Lung (tissue), 12 donors: Measurements from ENCODE around the gene RHOT1. TPM values are rescaled to one million over a fixed set of nuclear protein-coding genes. Genes with fewer than 3 reads are reported as not detected.
A peak's percentile ranks its signal among the peaks of the same experiment; 100 is the strongest.

Experiments
- ATAC-seq: fragments of 200-7000 bp; cut with Tn5 transposase; one replicate; pipeline ENCODE4 v1.9.1; 2020; ENCODE audit warnings: moderate number of reproducible peaks; ENCODE audit not compliant: insufficient read depth, low FRiP score
- DNase-seq, 3 donors: peaks; one replicate each; pipeline ENCODE4 v3.0.0-alpha.2; 2013 to 2017
- H3K27ac ChIP-seq, 2 donors: one replicate each; pipeline ENCODE4 v1.5.1; 2013; ENCODE audit warnings: mild to moderate bottlenecking in 2 of 2, moderate library complexity in 2 of 2, control low read depth in 1 of 2, inconsistent platforms in 1 of 2, low read depth in 1 of 2, low read length in 1 of 2
- H3K27me3 ChIP-seq, 3 donors: one replicate each; pipeline ENCODE4 v1.5.1; 2013; ENCODE audit warnings: low read length in 2 of 3; ENCODE audit not compliant: control insufficient read depth in 3 of 3, insufficient read depth in 3 of 3
- H3K36me3 ChIP-seq, 4 donors: one replicate each; pipeline ENCODE4 v1.5.1; 2013; ENCODE audit warnings: low read length in 4 of 4, mild to moderate bottlenecking in 1 of 4, moderate library complexity in 1 of 4; ENCODE audit not compliant: control insufficient read depth in 4 of 4, insufficient read depth in 4 of 4
- H3K4me1 ChIP-seq, 5 donors: one replicate each; pipeline ENCODE4 v1.5.1; 2013; ENCODE audit warnings: low read length in 5 of 5, mild to moderate bottlenecking in 2 of 5, moderate library complexity in 1 of 5; ENCODE audit not compliant: control insufficient read depth in 5 of 5, insufficient read depth in 5 of 5
- H3K4me3 ChIP-seq: one replicate; pipeline ENCODE4 v1.5.1; 2013; ENCODE audit warnings: mild to moderate bottlenecking, control low read depth, moderate library complexity
- H3K9ac ChIP-seq, 2 donors: one replicate each; pipeline ENCODE4 v1.5.1; 2013; ENCODE audit warnings: low read length in 2 of 2, control low read depth in 1 of 2; ENCODE audit not compliant: insufficient read depth in 1 of 2
- H3K9me3 ChIP-seq, 4 donors: one replicate each; pipeline ENCODE4 v1.5.1; 2013; ENCODE audit warnings: low read length in 3 of 4, mild to moderate bottlenecking in 1 of 4, moderate library complexity in 1 of 4; ENCODE audit not compliant: control insufficient read depth in 4 of 4, insufficient read depth in 3 of 4
- WGBS, 2 donors: extraction: QIAGEN DNeasy Blood & Tissue Kit; methylation state at CpG; one replicate each; pipeline ENCODE4 v1.1.7; 2013; 5-methylcytosine and 5-hydroxymethylcytosine counted together
- polyA plus RNA-seq, 2 donors: library from polyadenylated mRNA; stranded (reverse); fragments of 200-250 nt; gene quantifications; one replicate each; pipeline ENCODE4 v1.2.1, GENCODE V29; 2013
- total RNA-seq, 2 donors: library from RNA; depleted of rRNA in 1 of 2; stranded (reverse); fragments of >200 nt in 1 of 2; gene quantifications; one replicate each; pipeline ENCODE4 v1.2.1, GENCODE V29; 2014 to 2021
- TF ChIP-seq, protein P1 (sequence below): IDR thresholded peaks from 2 replicates; pipeline ENCODE4 v1.5.1; 2012; ENCODE audit warnings: mild to moderate bottlenecking; ENCODE audit errors: control extremely low read depth, extremely low read depth
- donor health status: control.
- donor health status: control.
- donor health status: Bipolar disorder and iron deficiency.
- donor health status: healthy.
- donor health status: DM: yes; HTN: yes; CAD: no.

The RHOT1 gene
- total and polyA plus RNA-seq, 4 donors, result 28.5 to 90.5 (median 44.9) TPM

GRCh38 chr17:32152130-32152529 is 9.8 kb downstream of the RHOT1 start:
- TF ChIP-seq, protein P1, sequence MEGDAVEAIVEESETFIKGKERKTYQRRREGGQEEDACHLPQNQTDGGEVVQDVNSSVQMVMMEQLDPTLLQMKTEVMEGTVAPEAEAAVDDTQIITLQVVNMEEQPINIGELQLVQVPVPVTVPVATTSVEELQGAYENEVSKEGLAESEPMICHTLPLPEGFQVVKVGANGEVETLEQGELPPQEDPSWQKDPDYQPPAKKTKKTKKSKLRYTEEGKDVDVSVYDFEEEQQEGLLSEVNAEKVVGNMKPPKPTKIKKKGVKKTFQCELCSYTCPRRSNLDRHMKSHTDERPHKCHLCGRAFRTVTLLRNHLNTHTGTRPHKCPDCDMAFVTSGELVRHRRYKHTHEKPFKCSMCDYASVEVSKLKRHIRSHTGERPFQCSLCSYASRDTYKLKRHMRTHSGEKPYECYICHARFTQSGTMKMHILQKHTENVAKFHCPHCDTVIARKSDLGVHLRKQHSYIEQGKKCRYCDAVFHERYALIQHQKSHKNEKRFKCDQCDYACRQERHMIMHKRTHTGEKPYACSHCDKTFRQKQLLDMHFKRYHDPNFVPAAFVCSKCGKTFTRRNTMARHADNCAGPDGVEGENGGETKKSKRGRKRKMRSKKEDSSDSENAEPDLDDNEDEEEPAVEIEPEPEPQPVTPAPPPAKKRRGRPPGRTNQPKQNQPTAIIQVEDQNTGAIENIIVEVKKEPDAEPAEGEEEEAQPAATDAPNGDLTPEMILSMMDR, result no peak
- Histone ChIP-seq H3K9ac (no peak overlapping the region), H3K4me3 (no peak overlapping the region), H3K4me1 (peaks cover 0 to 4% (median 0%) of the 10 kb centered on the region in 5 donors), H3K9me3 (no peaks in the 10 kb centered on the region), H3K27ac (no peak overlapping the region), H3K36me3 (peaks cover 2 to 9% (median 7%) of the 10 kb centered on the region in 4 donors), H3K27me3 (no peaks in the 10 kb centered on the region)
- peak in 1 of 3 donors; percentile 3 for DNase-seq
- ATAC-seq, result no peak
- 46 to 58% methylated on average over 3 of the region's 3 CpGs for WGBS, 2 donors

DNA sequence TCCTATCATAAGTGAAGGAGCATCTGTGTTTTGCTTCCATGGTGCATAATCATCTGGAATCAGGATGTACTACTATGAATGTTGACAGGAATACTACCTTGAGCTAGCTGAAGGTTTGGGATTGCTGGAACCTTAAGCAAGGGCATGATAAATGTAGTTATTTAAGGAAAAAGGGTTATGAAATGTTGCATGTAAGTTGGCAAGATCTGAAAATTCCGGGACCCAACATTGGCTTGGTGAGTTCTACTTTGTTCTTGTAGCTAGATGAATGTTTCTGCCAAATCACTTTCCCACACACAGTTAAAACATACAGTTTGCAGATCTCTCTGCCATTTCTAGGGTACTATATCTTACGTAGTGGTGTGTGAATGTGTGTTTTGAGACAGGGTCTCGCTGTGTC is 13.6 kb downstream of the RHOT1 start:
- Histone ChIP-seq H3K4me3 (no peak overlapping the region), H3K4me1 (no peaks in the 10 kb centered on the region), H3K9me3 (no peaks in the 10 kb centered on the region), H3K27me3 (no peaks in the 10 kb centered on the region), H3K9ac (no peak overlapping the region), H3K27ac (no peak overlapping the region), H3K36me3 (peaks cover 5 to 20% (median 12%) of the 10 kb centered on the region in 4 donors)
- DNase-seq, result no peak
- no peak for ATAC-seq
- TF ChIP-seq, protein P1, result no peak
- WGBS, 2 donors, result 91 to 95% methylated on average over 3 of the region's 3 CpGs

GRCh38 chr17:32156656-32157055 is 14.4 kb downstream of the RHOT1 start:
- no peaks in the 10 kb centered on the region for H3K27me3 ChIP-seq
- DNase-seq (no peak), ATAC-seq (no peak)
- no peak overlapping the region for H3K27ac ChIP-seq
- no peaks in the 10 kb centered on the region for H3K9me3 ChIP-seq
- H3K9ac ChIP-seq, result no peak overlapping the region
- H3K36me3 ChIP-seq, result peaks cover 5 to 21% (median 12%) of the 10 kb centered on the region in 4 donors
- H3K4me3 ChIP-seq, result no peak overlapping the region
- TF ChIP-seq, protein P1, result no peak
- WGBS, 2 donors, result 96 to 100% methylated on average over 1 of the region's 1 CpG
- H3K4me1 ChIP-seq, result no peaks in the 10 kb centered on the region

- Histone ChIP-seq H3K9ac (no peak overlapping the region), H3K9me3 (no peaks in the 10 kb centered on the region), H3K27ac (no peak overlapping the region), H3K4me3 (no peak overlapping the region), H3K4me1 (no peaks in the 10 kb centered on the region), H3K36me3 (peaks cover 5 to 26% (median 14%) of the 10 kb centered on the region in 4 donors), H3K27me3 (no peaks in the 10 kb centered on the region)
- TF ChIP-seq, protein P1, result no peak
- DNase-seq, result no peak
- 80 to 85% methylated on average over 4 of the region's 4 CpGs for WGBS, 2 donors
- no peak for ATAC-seq
These were observed 14.9 kb downstream of the RHOT1 start for GRCh38 chr17:32157225-32157624.
